ENCODE measurements around the gene ABHD18.

GRCh38 chr4:128031756-128032384 lies 66.7 kb downstream of the ABHD18 start:
- no peak for TF ChIP-seq POLR2A (IDR thresholded peaks at IDR 0.05; ENCODE audit: low read length)
- no peak for TF ChIP-seq GATA1 (IDR thresholded peaks at IDR 0.05; ENCODE audit: low read depth, low read length)

Measured in erythroblast (primary cell).